ENCODE measurements around the gene RPL23. TPM values are rescaled to one million over a fixed set of nuclear protein-coding genes. Genes with fewer than 3 reads are reported as not detected.

RPL23 gene
- total and polyA plus RNA-seq, 10 of the 15 experiments (the other 5 are each of a cell fraction or from before 2014, with no cell fraction given) = 2,200 to 4,821 (median 3,043) TPM

DNA sequence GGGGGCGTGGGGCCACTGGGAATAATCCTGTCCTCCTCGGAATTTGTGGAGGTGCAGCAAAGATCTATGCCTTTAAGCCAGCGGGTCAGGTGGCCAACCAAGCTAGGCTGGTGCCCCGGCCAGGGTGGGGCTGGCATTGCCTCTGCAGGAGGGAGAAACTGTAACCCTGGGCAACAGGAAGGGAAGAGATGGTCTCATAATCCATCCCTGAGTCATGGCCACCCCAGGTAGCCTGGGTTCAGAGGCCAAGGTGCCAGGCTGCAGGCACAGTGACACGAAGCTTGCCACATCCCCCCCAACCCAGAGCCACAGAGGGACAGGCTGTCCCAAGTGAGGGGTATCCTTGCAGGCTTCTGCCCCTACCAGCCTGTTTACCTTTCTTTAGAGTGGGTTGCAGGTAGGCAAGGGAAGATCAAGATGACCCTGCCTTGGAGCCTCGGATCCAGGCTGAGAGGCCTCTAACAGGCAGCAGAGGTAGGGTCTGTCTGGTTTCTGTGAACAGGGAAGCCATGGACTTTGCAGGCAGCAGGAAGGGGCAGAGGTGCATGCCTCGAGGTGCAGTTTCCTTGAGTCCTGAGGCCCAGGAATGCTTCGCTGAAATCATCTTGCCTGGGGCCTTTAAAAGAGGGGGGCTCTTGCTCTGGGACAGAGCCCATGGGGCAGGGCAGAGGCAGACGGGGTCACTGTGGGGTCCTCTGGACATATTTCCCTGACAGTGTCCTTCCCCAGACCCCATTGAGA is 20.3 kb upstream of the RPL23 start (continued):
- TF ChIP-seq, protein P1, sequence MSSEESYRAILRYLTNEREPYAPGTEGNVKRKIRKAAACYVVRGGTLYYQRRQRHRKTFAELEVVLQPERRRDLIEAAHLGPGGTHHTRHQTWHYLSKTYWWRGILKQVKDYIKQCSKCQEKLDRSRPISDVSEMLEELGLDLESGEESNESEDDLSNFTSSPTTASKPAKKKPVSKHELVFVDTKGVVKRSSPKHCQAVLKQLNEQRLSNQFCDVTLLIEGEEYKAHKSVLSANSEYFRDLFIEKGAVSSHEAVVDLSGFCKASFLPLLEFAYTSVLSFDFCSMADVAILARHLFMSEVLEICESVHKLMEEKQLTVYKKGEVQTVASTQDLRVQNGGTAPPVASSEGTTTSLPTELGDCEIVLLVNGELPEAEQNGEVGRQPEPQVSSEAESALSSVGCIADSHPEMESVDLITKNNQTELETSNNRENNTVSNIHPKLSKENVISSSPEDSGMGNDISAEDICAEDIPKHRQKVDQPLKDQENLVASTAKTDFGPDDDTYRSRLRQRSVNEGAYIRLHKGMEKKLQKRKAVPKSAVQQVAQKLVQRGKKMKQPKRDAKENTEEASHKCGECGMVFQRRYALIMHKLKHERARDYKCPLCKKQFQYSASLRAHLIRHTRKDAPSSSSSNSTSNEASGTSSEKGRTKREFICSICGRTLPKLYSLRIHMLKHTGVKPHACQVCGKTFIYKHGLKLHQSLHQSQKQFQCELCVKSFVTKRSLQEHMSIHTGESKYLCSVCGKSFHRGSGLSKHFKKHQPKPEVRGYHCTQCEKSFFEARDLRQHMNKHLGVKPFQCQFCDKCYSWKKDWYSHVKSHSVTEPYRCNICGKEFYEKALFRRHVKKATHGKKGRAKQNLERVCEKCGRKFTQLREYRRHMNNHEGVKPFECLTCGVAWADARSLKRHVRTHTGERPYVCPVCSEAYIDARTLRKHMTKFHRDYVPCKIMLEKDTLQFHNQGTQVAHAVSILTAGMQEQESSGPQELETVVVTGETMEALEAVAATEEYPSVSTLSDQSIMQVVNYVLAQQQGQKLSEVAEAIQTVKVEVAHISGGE (CRISPR knock-in tag; IDR thresholded peaks at IDR 0.05) = no peak
- no peak for TF ChIP-seq EED (IDR thresholded peaks at IDR 0.05; ENCODE audit: low read depth)
- no peak for TF ChIP-seq GABPA (IDR thresholded peaks at IDR 0.05; ENCODE audit: low read depth)
- TF ChIP-seq HDGF (IDR thresholded peaks at IDR 0.05) = no peak
- TF ChIP-seq HDAC6 (IDR thresholded peaks at IDR 0.05; ENCODE audit: unreplicated experiment) = no peak
- no peak for TF ChIP-seq SIN3A (IDR thresholded peaks at IDR 0.05; ENCODE audit: low read depth, low read length)
- TF ChIP-seq PAX5 (IDR thresholded peaks at IDR 0.05; ENCODE audit: borderline replicate concordance, low read depth, low read length) = no peak
- no peak for TF ChIP-seq TCF3 (IDR thresholded peaks at IDR 0.05; ENCODE audit: borderline replicate concordance, insufficient read depth, low read depth, low read length)
- TF ChIP-seq, protein P2, sequence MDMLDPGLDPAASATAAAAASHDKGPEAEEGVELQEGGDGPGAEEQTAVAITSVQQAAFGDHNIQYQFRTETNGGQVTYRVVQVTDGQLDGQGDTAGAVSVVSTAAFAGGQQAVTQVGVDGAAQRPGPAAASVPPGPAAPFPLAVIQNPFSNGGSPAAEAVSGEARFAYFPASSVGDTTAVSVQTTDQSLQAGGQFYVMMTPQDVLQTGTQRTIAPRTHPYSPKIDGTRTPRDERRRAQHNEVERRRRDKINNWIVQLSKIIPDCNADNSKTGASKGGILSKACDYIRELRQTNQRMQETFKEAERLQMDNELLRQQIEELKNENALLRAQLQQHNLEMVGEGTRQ (IDR thresholded peaks at IDR 0.05; ENCODE audit: borderline replicate concordance, low read depth, low read length) = no peak
- TF ChIP-seq MEF2B (IDR thresholded peaks at IDR 0.05; ENCODE audit: partially characterized antibody, poor library complexity, severe bottlenecking) = no peak
- no peak for TF ChIP-seq DPF2 (IDR thresholded peaks at IDR 0.05)

Measured in GM12878 (cell line).